ENCODE results near the gene TSNAXIP1. TPM values are rescaled to one million over a fixed set of nuclear protein-coding genes. Genes with fewer than 3 reads are reported as not detected.

Gene TSNAXIP1
- total RNA-seq, 2 experiments from 2014 or later: 0.47 to 0.63 TPM

DNA sequence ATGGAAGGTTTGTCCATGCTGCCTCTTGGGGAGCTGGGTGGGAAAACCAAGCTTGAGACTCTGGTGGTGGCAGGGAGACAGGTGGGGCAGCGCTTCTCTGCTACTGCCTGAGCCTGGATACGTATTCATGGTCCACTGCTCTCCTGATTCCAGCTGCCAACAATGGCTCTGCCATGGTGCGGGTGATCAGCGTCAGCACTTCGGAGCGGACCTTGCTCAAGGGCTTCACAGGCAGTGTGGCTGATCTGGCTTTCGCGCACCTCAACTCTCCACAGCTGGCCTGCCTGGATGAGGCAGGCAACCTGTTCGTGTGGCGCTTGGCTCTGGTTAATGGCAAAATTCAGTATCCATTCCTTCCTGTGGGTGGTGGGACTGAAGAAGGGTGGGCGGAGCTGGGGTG is 70.4 kb downstream of the TSNAXIP1 start:
- no peak overlapping the region for H3K27ac Mint-ChIP-seq
- CTCF ChIA-PET: no interaction called here
- H3K4me3 Mint-ChIP-seq: no peak overlapping the region
- POLR2A ChIA-PET: no interaction called here
- H3K9me3 Mint-ChIP-seq (ENCODE audit: insufficient read depth): no peaks in the 10 kb centered on the region
- H3K4me1 Mint-ChIP-seq (ENCODE audit: low read depth): peaks cover 31% of the 10 kb centered on the region
- DNase-seq: no peak
- peaks cover 50% of the 10 kb centered on the region for H3K36me3 Mint-ChIP-seq (ENCODE audit: low read depth)
- no peaks in the 10 kb centered on the region for H3K27me3 Mint-ChIP-seq (ENCODE audit: low read depth)
- no peak for ATAC-seq

Other genes with a start within 250 kb of the TSNAXIP1 start
- 10 to 100 TPM; 77.4 to 79.8 TPM for gene CTCF, start 244.4 kb upstream of the TSNAXIP1 start, total RNA-seq
- gene CARMIL2, start 161.7 kb upstream of the TSNAXIP1 start, total RNA-seq: 100 to 1,000 TPM; 192 to 196 TPM
- 10 to 100 TPM; 51.4 to 51.6 TPM for gene ACD, start 146.6 kb upstream of the TSNAXIP1 start, total RNA-seq
- 10 to 100 TPM; 13.2 to 14.7 TPM for gene PARD6A, start 145.9 kb upstream of the TSNAXIP1 start, total RNA-seq
- gene ENKD1, start 140.1 kb upstream of the TSNAXIP1 start, total RNA-seq: 1 to 10 TPM; 7.0 TPM
- gene C16orf86, start 140.1 kb upstream of the TSNAXIP1 start, total RNA-seq: 1 to 10 TPM; 2.3 to 2.5 TPM
- gene GFOD2, start 87.6 kb upstream of the TSNAXIP1 start, total RNA-seq: 10 to 100 TPM; 12.5 to 14.0 TPM
- 10 to 100 TPM; 25.9 to 30.5 TPM for gene RANBP10, start 329 bp upstream of the TSNAXIP1 start, total RNA-seq
- 10 to 100 TPM; 50.2 to 52.4 TPM for gene THAP11, start 35.4 kb downstream of the TSNAXIP1 start, total RNA-seq
- gene NUTF2, start 40.0 kb downstream of the TSNAXIP1 start, total RNA-seq: 100 to 1,000 TPM; 125 to 134 TPM
- gene CENPT, start 40.8 kb downstream of the TSNAXIP1 start, total RNA-seq: 10 to 100 TPM; 58.9 to 63.6 TPM
- 100 to 1,000 TPM; 111 to 113 TPM for gene EDC4, start 66.2 kb downstream of the TSNAXIP1 start, total RNA-seq
- gene NRN1L, start 78.0 kb downstream of the TSNAXIP1 start, total RNA-seq: 1 to 10 TPM; 1.2 to 1.4 TPM
- gene PSKH1, start 86.4 kb downstream of the TSNAXIP1 start, total RNA-seq: 10 to 100 TPM; 20.0 to 22.8 TPM
- 1 to 10 TPM; 5.5 TPM for gene CTRL, start 125.0 kb downstream of the TSNAXIP1 start, total RNA-seq
- 100 to 1,000 TPM; 257 to 275 TPM for gene PSMB10, start 130.0 kb downstream of the TSNAXIP1 start, total RNA-seq
- gene LCAT, start 137.2 kb downstream of the TSNAXIP1 start, total RNA-seq: 10 to 100 TPM; 22.4 to 23.1 TPM
- 10 to 100 TPM; 42.5 TPM for gene SLC12A4, start 161.7 kb downstream of the TSNAXIP1 start, total RNA-seq
- gene DPEP3, start 173.6 kb downstream of the TSNAXIP1 start, total RNA-seq: not detected
- gene DPEP2, start 192.6 kb downstream of the TSNAXIP1 start, total RNA-seq: 1 to 10 TPM; 5.6 to 5.9 TPM
- not detected for gene DPEP2NB, start 209.0 kb downstream of the TSNAXIP1 start, total RNA-seq
- 10 to 100 TPM; 13.6 to 13.9 TPM for gene DDX28, start 216.3 kb downstream of the TSNAXIP1 start, total RNA-seq
- 10 to 100 TPM; 24.1 to 25.2 TPM for gene DUS2, start 216.4 kb downstream of the TSNAXIP1 start, total RNA-seq